Measurements from ENCODE around the gene POLG. TPM values are rescaled to one million over a fixed set of nuclear protein-coding genes. Genes with fewer than 3 reads are reported as not detected.

POLG gene
- polyA plus RNA-seq, 1 donor from 2014 or later = 47.9 TPM

GRCh38 chr15:89379818-89380217 is 45.2 kb upstream of the POLG start (continued):
- TF ChIP-seq RAD21 (conservative IDR thresholded peaks at IDR 0.05) = no peak

GRCh38 chr15:89379251-89379695 is 44.6 kb upstream of the POLG start:
- Histone ChIP-seq H3F3A (ENCODE audit: insufficient read depth, low read length, poor library complexity, severe bottlenecking) (peaks cover 3% of the 10 kb centered on the region), H3K4me2 (ENCODE audit: low read length) (no peak overlapping the region), H4K20me1 (ENCODE audit: insufficient read depth) (no peaks in the 10 kb centered on the region), H3K27me3 (ENCODE audit: insufficient read depth, low read depth, low read length) (peaks cover 42% of the 10 kb centered on the region), H3K9ac (ENCODE audit: low read length) (no peak overlapping the region), H2AFZ (ENCODE audit: low read depth, low read length) (no peak overlapping the region), H3K4me3 (ENCODE audit: low read length) (no peak overlapping the region), H3K79me2 (replicated peaks; ENCODE audit: insufficient read depth, low read length) (peaks cover 44% of the 10 kb centered on the region), H3K36me3 (ENCODE audit: insufficient read depth, low read length) (no peaks in the 10 kb centered on the region), H3K27ac (ENCODE audit: low read length) (no peak overlapping the region), H3K9me3 (ENCODE audit: low read length) (no peaks in the 10 kb centered on the region), H3K9me2 (ENCODE audit: insufficient read depth, low read length) (no peaks in the 10 kb centered on the region)
- TF ChIP-seq EP300 (conservative IDR thresholded peaks at IDR 0.05; ENCODE audit: poor library complexity, severe bottlenecking) (no peak), TAF1 (IDR thresholded peaks at IDR 0.05; ENCODE audit: low read depth) (no peak), POLR2AphosphoS5 (IDR thresholded peaks at IDR 0.05) (no peak), RAD21 (conservative IDR thresholded peaks at IDR 0.05) (no peak), EZH2 (IDR thresholded peaks at IDR 0.05; ENCODE audit: borderline replicate concordance, insufficient read depth, low read length, poor library complexity, severe bottlenecking) (no peak), CTCF (IDR thresholded peaks at IDR 0.05; ENCODE audit: poor library complexity, severe bottlenecking) (no peak), MXI1 (conservative IDR thresholded peaks at IDR 0.05; ENCODE audit: poor library complexity, severe bottlenecking) (no peak), REST (IDR thresholded peaks at IDR 0.05; ENCODE audit: borderline replicate concordance) (no peak), SMC3 (conservative IDR thresholded peaks at IDR 0.05; ENCODE audit: poor library complexity) (no peak)

GRCh38 chr15:89378296-89379151 is 43.9 kb upstream of the POLG start:
- no peak overlapping the region for H3K4me2 ChIP-seq (ENCODE audit: low read length)
- H4K20me1 ChIP-seq (ENCODE audit: insufficient read depth) = no peaks in the 10 kb centered on the region
- no peak overlapping the region for H3K9ac ChIP-seq (ENCODE audit: low read length)
- no peak overlapping the region for H3K4me3 ChIP-seq (ENCODE audit: low read length)
- no peak overlapping the region for H3K27ac ChIP-seq (ENCODE audit: low read length)
- no peaks in the 10 kb centered on the region for H3K9me2 ChIP-seq (ENCODE audit: insufficient read depth, low read length)
- H3F3A ChIP-seq (ENCODE audit: insufficient read depth, low read length, poor library complexity, severe bottlenecking) = peaks cover 3% of the 10 kb centered on the region
- TF ChIP-seq TAF1 (IDR thresholded peaks at IDR 0.05; ENCODE audit: low read depth) (no peak), POLR2AphosphoS5 (IDR thresholded peaks at IDR 0.05) (no peak), EP300 (conservative IDR thresholded peaks at IDR 0.05; ENCODE audit: poor library complexity, severe bottlenecking) (no peak), EZH2 (IDR thresholded peaks at IDR 0.05; ENCODE audit: borderline replicate concordance, insufficient read depth, low read length, poor library complexity, severe bottlenecking) (no peak), MXI1 (conservative IDR thresholded peaks at IDR 0.05; ENCODE audit: poor library complexity, severe bottlenecking) (no peak), CTCF (IDR thresholded peaks at IDR 0.05; ENCODE audit: poor library complexity, severe bottlenecking) (no peak), RAD21 (conservative IDR thresholded peaks at IDR 0.05) (no peak), SMC3 (conservative IDR thresholded peaks at IDR 0.05; ENCODE audit: poor library complexity) (no peak), REST (IDR thresholded peaks at IDR 0.05; ENCODE audit: borderline replicate concordance) (no peak)
- no peaks in the 10 kb centered on the region for H3K36me3 ChIP-seq (ENCODE audit: insufficient read depth, low read length)
- peaks cover 50% of the 10 kb centered on the region for H3K27me3 ChIP-seq (ENCODE audit: insufficient read depth, low read depth, low read length)
- H2AFZ ChIP-seq (ENCODE audit: low read depth, low read length) = no peak overlapping the region
- no peaks in the 10 kb centered on the region for H3K9me3 ChIP-seq (ENCODE audit: low read length)
- peaks cover 46% of the 10 kb centered on the region for H3K79me2 ChIP-seq (replicated peaks; ENCODE audit: insufficient read depth, low read length)

Data from neural cell (in vitro differentiated cells).